GM19240 (cell line): Measurements from ENCODE around the gene ADAP2.
"Not testable (repeated sequence)": the region's sequence is repeated elsewhere in the genome, so short reads cannot be mapped to it uniquely, and the experiment has no call there.

ENCODE experiments used
- DNase-seq: peaks from one replicate; pipeline ENCODE4 v3.0.0; 2011; ENCODE audit warnings: low spot score; ENCODE audit not compliant: insufficient read length

ADAP2 gene

DNA sequence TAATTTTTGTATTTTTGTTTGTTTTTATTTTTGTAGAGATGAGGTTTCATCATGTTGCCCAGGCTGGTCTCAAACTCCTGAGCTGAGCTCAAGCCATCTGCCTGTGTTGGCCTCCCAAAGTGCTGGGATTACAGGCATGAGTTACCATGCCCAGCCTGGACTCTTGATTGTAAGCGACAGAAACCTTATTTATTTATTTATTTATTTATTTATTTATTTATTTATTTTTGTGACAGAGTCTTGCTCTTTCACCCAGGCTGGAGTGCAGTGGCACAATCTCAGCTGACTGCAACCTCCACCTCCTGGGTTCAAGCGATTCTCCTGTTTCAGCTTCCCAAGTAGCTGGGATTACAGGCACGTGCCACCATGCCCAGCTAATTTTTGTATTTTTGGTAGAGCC, 8.1 kb downstream of the ADAP2 start:
- not testable (repeated sequence) for DNase-seq

- DNase-seq, result no peak
Measured at GRCh38 chr17:30930495-30930894, 8.8 kb downstream of the ADAP2 start.

DNA sequence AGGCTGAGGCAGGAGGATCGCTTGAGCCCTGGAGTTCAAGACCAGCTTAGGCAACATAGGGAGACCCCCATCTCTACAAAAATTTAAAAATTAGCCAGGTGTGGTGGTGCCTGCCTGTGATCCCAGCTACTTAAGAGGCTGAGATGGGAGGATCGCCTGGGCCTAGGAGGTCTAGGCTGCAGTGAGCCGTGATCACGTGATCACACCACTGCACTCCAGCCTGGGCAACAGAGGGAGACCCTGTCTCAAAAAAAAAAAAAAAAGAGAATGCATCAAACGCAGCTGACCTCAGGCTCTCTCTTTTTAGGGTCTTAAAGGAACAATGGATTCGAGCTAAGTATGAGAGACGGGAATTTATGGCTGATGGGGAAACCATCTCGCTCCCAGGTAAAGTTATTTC, 9.8 kb downstream of the ADAP2 start:
- not testable (repeated sequence) for DNase-seq

DNA sequence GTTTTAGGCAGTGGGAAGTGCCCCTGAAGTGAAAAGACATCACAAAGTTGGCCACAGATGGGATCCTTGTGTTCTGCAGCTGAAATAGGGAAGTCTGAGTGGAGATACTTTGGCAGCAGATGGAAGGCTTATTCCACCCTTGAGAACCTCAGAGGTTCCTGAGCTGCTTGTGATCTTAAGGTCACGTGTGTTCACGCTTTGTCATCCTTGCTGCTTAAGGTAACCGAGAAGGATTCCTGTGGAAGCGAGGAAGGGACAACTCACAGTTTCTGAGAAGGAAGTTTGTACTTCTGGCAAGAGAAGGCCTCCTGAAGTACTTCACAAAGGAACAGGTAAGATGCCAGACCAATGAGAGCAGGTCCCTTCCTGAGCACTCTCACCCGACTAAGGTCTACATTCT, 12.2 kb downstream of the ADAP2 start:
- DNase-seq, result no peak

GRCh38 chr17:30939051-30939689, 17.4 kb downstream of the ADAP2 start:
- peak; percentile 59 for DNase-seq

- DNase-seq, result no peak
Measured at GRCh38 chr17:30942308-30943079, 20.7 kb downstream of the ADAP2 start.

DNA sequence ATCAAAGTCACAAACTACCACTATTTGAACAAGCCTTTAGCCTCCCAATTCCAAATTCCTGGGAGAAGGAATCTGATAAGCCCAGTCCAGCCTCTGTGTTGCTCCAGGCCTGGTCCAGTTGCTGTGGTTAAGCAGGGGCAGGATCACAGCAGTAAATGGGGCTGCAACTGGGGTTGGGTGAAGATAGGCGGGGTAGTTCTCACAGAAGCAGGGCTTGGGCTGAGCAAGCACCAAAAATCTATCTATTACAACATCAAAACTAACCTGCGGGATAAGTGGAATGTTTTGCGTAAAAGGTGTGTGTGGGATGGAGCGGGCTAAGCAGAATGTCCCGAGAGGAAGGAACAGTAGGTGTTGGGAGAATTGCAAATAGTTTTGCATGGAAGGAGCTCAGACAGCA, 26.1 kb downstream of the ADAP2 start:
- no peak for DNase-seq

GRCh38 chr17:30950189-30950588, 28.4 kb downstream of the ADAP2 start:
- no peak for DNase-seq

- DNase-seq, result no peak
Measured at GRCh38 chr17:30950669-30951399, 29.1 kb downstream of the ADAP2 start.

DNA sequence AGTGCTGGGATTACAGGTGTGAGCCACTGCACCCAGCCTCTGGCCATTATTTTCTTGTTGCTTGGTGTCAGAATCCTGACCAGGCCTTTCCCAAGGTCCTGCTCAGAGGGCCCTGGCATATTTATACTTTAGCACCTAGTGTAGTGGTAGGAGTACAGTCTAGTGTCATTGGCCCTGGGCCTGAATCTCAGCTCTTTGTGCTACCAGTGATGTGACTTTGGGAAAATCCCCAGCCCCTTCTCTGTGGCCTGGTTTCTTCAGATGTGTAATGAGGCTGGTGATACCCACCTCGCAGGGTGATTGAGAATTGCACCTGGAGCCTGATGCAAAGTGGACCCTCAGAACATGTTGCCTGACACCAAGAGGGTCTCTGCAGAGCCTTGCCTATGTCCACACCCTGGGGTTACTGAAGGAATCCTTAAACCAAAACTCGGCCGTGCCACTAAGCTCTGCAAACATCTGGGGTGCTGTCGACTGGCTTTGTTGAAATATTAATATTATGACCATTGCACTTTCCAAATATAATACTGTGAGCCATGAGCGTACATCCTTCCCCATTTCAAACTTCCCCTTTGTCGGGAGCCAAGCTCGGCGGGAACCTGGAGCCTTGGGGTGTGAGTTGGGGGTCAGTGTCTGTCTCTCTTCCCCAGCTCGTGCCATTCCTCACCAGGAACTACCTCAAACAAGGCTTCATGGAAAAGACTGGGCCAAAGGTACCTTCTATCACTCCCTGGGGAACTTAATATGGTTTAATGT, 31.1 kb downstream of the ADAP2 start:
- no peak for DNase-seq

- no peak for DNase-seq
Measured at GRCh38 chr17:30954046-30954830, 32.5 kb downstream of the ADAP2 start.

- DNase-seq, result no peak
Measured at GRCh38 chr17:30956764-30957374, 35.1 kb downstream of the ADAP2 start.

DNA sequence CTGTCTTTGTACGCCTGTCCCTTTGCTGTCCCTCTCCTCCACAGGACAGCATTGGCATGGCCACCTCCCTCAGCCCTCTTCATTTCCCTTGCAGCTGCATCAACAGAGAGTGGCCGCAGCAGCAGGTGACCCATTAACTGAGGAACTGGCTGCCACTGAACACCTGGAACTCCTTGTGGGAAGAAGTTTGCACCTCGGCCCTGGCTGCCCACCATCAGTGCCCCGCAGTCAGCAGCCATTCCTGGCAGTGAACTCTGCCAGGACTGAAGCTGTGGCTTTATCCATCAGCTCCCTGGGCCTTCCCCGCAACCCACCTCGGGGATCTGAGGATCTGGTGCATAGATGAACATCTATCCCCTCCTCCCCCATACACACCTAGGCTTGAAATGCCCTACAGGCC, 36.0 kb downstream of the ADAP2 start:
- DNase-seq, result no peak

GRCh38 chr17:30958187-30958586, 36.4 kb downstream of the ADAP2 start:
- no peak for DNase-seq

DNA sequence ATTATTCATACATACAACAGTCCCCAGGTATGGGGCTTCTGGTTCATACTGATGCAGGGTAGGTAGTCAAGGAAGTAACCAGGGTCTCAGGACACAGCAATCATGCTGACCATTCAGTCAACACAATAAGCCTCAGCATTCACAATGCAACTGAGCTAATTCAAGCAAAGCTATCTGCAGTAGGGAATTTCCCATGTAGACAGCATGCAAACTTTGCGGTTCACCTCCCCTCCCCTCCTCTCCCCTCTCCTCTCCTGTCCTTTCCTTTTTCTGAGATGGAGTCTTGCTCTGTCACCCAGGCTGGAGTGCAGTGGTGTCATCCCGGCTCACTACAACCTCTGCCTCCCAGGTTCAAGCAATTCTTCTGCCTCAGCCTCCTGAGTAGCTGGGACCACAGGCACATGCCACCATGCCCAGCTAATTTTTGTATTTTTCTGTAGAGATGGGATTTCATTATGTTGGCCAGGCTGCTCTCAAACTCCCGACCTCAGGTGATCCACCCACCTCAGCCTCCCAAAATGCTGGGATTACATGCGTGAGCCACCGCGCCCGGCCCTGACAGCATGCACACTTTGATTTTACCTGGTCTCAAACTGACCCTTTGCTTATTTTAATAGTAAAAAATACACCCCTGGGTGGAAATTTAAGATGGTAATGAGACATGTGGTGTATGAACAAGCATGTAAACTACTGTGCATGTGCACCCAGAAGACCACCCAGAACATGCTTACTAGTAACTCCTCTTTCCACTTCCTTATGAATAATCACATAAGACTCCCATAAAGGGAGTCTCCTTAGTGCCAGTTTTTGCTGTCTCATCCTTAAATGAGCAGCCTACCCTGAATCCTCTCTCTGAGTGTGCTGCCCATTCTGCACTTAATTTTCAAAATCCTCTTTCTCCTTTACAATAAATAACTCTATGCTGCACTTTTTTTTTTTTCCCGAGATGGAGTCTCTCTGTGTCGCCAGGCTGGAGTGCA, 39.8 kb downstream of the ADAP2 start:
- no peak for DNase-seq

DNA sequence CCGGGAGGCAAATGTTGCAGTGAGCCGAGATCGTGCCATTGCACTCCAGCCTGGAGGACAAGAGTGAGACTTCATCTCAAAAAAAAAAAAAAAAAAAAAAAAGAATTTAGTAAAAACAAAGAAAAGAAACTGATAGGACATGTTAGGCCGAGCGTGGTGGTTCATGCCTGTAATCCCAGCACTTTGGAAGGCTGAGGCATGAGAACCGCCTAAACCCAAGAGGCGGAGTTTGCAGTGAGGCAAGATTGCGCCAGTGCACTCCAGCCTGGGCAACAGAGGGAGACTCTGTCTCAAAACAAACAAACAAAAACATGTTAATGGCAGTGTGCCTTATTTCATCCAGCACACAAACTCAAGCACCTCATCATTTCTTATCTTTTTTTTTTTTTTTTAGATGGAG, 42.6 kb downstream of the ADAP2 start:
- DNase-seq, result not testable (repeated sequence)

DNA sequence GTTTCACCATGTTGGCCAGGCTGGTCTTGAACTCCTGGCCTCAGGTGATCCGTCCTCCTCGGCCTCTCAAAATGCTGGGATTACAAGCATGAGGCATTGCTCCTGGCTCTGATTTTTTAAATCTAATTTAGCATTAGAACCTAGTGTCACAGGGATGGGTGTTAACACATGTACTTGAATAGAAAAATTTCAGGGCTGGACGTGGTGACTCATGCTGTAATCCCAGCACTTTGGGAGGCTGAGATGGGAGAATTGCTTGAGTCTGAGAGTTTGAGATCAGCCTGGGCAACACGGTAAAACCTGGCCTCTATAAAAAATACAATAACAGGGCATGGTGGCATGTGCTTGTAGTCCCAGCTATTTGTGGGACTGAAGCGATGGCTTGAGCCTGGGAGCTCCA, 43.1 kb downstream of the ADAP2 start:
- no peak for DNase-seq

GRCh38 chr17:30965686-30966085, 43.9 kb downstream of the ADAP2 start:
- no peak for DNase-seq

GRCh38 chr17:30967911-30968310, 46.2 kb downstream of the ADAP2 start:
- not testable (repeated sequence) for DNase-seq
